HepG2 (cell line): ENCODE data around the gene SOWAHA. TPM values are rescaled to one million over a fixed set of nuclear protein-coding genes. Genes with fewer than 3 reads are reported as not detected.

ENCODE experiments used
- ARNTL ChIP-seq: sonication (generic); formaldehyde crosslinking; IDR thresholded peaks from 2 replicates; pipeline ENCODE4 v1.4.0; 2020; ENCODE audit warnings: mild to moderate bottlenecking, missing genetic modification reagents
- CREB3 ChIP-seq: sonication (generic); formaldehyde crosslinking; IDR thresholded peaks from 2 replicates; pipeline ENCODE4 v1.5.0; 2020; ENCODE audit warnings: missing genetic modification reagents
- EHMT2 ChIP-seq: fragments of 200-600 bp; sonication (generic); IDR thresholded peaks from 2 replicates; pipeline ENCODE4 v1.7.0; 2017; ENCODE audit warnings: antibody characterized with exemption, low read depth, low read length, borderline replicate concordance
- ESRRA ChIP-seq: sonication (generic); formaldehyde crosslinking; IDR thresholded peaks from 2 replicates; pipeline ENCODE4 v1.5.1; 2020; ENCODE audit warnings: mild to moderate bottlenecking, low read depth, missing genetic modification reagents
- HES4 ChIP-seq: sonication (generic); formaldehyde crosslinking; IDR thresholded peaks from 2 replicates; pipeline ENCODE4 v1.9.0; 2021; ENCODE audit warnings: mild to moderate bottlenecking, missing genetic modification reagents, borderline replicate concordance
- KDM6A ChIP-seq: IDR thresholded peaks from 2 replicates; pipeline ENCODE4 v1.6.1; 2016; ENCODE audit warnings: low read depth
- RERE ChIP-seq: IDR thresholded peaks from 2 replicates; pipeline ENCODE4 v1.6.1; 2016; ENCODE audit warnings: low read depth, missing genetic modification reagents, missing compliant biosample characterization
- WIZ ChIP-seq: sonication (generic); formaldehyde crosslinking; IDR thresholded peaks from 2 replicates; pipeline ENCODE4 v1.5.1; 2020; ENCODE audit warnings: mild to moderate bottlenecking, missing genetic modification reagents
- ZNF276 ChIP-seq: sonication (generic); formaldehyde crosslinking; IDR thresholded peaks from 2 replicates; pipeline ENCODE4 v1.4.0; 2020; ENCODE audit warnings: mild to moderate bottlenecking, low read depth, missing genetic modification reagents
- ZNF430 ChIP-seq: sonication (generic); formaldehyde crosslinking; IDR thresholded peaks from 2 replicates; pipeline ENCODE4 v1.9.0; 2021; ENCODE audit warnings: mild to moderate bottlenecking, missing genetic modification reagents
- ZNF550 ChIP-seq: sonication (generic); formaldehyde crosslinking; IDR thresholded peaks from 2 replicates; pipeline ENCODE4 v1.4.0; 2020; ENCODE audit warnings: mild to moderate bottlenecking, missing genetic modification reagents, borderline replicate concordance
- ZNF646 ChIP-seq: sonication (generic); formaldehyde crosslinking; IDR thresholded peaks from 2 replicates; pipeline ENCODE4 v1.9.0; 2021; ENCODE audit warnings: mild to moderate bottlenecking, missing genetic modification reagents
- ZNF670 ChIP-seq: sonication (generic); formaldehyde crosslinking; IDR thresholded peaks from 2 replicates; pipeline ENCODE4 v1.8.0; 2022; ENCODE audit warnings: mild to moderate bottlenecking, missing genetic modification reagents, borderline replicate concordance
- polyA plus RNA-seq, 8 experiments: library from polyadenylated mRNA; depleted of rRNA in 3 of 8; stranded (reverse) in 7 of 8; unstranded in 1 of 8; fragments of >200 nt; fragmentation: Illumina TruSeq in 4 of 8; extraction: Trizol in 4 of 8; gene quantifications; 2 replicates each; pipeline versions ENCODE4 v1.2.1 to v1.2.3, GENCODE V29; 2011 to 2016; ENCODE audit warnings: low read depth in 4 of 8, missing spikeins in 1 of 8, mixed read lengths in 1 of 8; ENCODE audit not compliant: insufficient read depth in 1 of 8
- total RNA-seq, 5 experiments: library from RNA; depleted of rRNA; stranded (reverse); fragments of >200 nt; fragmentation: Illumina TruSeq; extraction: Trizol; gene quantifications; 2 replicates each; pipeline ENCODE4 v1.2.3, GENCODE V29; 2016; ENCODE audit warnings: low read depth in 1 of 5

Gene SOWAHA
- total and polyA plus RNA-seq, 2 of the 13 experiments (the other 11 are each of a cell fraction or from before 2014, with no cell fraction given), result 0.95 to 1.9 TPM

- no peak for TF ChIP-seq ZNF276 (CRISPR knock-in tag)
- peak; percentile 79 for TF ChIP-seq ZNF430 (CRISPR knock-in tag)
- peak; percentile 24; the same call in 1 of the 2 replicates for TF ChIP-seq ARNTL (CRISPR knock-in tag)
- TF ChIP-seq HES4, result no peak
- peak; percentile 86 for TF ChIP-seq KDM6A (CRISPR knock-in tag)
- 0 out of 2 replicates have a peak, but pooled peaks have one; percentile 32 for TF ChIP-seq ESRRA
- TF ChIP-seq EHMT2, result peak; percentile 14; the same call in 1 of the 2 replicates
- TF ChIP-seq CREB3 (CRISPR knock-in tag), result no peak
- no peak for TF ChIP-seq ZNF670 (CRISPR knock-in tag)
- no peak for TF ChIP-seq ZNF550 (CRISPR knock-in tag)
- TF ChIP-seq WIZ (CRISPR knock-in tag), result peak; percentile 65
- TF ChIP-seq RERE (CRISPR knock-in tag), result no peak
- TF ChIP-seq ZNF646, result no peak
These were observed 26.6 kb downstream of the SOWAHA start (continued) for GRCh38 chr5:132839426-132840301.
